ENCODE measurements around the gene NT5C.

Gene NT5C

GRCh38 chr17:75087558-75088453 is 43.7 kb downstream of the NT5C start, which contains the start of gene SLC16A5:
TSS of gene SLC16A5 (plus strand) at chr17:75087954. CDS start at chr17:75093637, 5,683 bp downstream.
- no peaks in the 10 kb centered on the region for H4K20me1 ChIP-seq (ENCODE audit: insufficient read depth)
- H3K9ac ChIP-seq, result no peak within 1 kb of the TSS
- no peaks in the 10 kb centered on the region for H3K36me3 ChIP-seq (ENCODE audit: insufficient read depth)
- no peaks in the 10 kb centered on the region for H3K4me1 ChIP-seq (ENCODE audit: low read depth, poor library complexity, severe bottlenecking)
- no peak within 1 kb of the TSS for H3K27ac ChIP-seq
- no peaks in the 10 kb centered on the region for H3K79me2 ChIP-seq (ENCODE audit: insufficient read depth, low read depth)
- no peaks in the 10 kb centered on the region for H3K27me3 ChIP-seq (ENCODE audit: insufficient read depth, low read depth)
- no peak within 1 kb of the TSS for H2AFZ ChIP-seq (ENCODE audit: low read depth)
- no peak within 1 kb of the TSS for H3K4me3 ChIP-seq (IDR thresholded peaks at IDR 0.05; ENCODE audit: insufficient read depth, low read depth, low read length)
- TF ChIP-seq, protein P1, sequence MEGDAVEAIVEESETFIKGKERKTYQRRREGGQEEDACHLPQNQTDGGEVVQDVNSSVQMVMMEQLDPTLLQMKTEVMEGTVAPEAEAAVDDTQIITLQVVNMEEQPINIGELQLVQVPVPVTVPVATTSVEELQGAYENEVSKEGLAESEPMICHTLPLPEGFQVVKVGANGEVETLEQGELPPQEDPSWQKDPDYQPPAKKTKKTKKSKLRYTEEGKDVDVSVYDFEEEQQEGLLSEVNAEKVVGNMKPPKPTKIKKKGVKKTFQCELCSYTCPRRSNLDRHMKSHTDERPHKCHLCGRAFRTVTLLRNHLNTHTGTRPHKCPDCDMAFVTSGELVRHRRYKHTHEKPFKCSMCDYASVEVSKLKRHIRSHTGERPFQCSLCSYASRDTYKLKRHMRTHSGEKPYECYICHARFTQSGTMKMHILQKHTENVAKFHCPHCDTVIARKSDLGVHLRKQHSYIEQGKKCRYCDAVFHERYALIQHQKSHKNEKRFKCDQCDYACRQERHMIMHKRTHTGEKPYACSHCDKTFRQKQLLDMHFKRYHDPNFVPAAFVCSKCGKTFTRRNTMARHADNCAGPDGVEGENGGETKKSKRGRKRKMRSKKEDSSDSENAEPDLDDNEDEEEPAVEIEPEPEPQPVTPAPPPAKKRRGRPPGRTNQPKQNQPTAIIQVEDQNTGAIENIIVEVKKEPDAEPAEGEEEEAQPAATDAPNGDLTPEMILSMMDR (conservative IDR thresholded peaks at IDR 0.05; ENCODE audit: low read depth, low read length), result no peak
- no peak within 1 kb of the TSS for H3K4me2 ChIP-seq

GRCh38 chr17:75087182-75087557 is 44.4 kb downstream of the NT5C start:
- TF ChIP-seq, protein P1 (conservative IDR thresholded peaks at IDR 0.05; ENCODE audit: low read depth, low read length), result no peak
- Histone ChIP-seq H3K4me3 (IDR thresholded peaks at IDR 0.05; ENCODE audit: insufficient read depth, low read depth, low read length) (no peak overlapping the region), H3K4me2 (no peak overlapping the region), H2AFZ (ENCODE audit: low read depth) (no peak overlapping the region), H3K79me2 (ENCODE audit: insufficient read depth, low read depth) (no peaks in the 10 kb centered on the region), H3K4me1 (ENCODE audit: low read depth, poor library complexity, severe bottlenecking) (no peaks in the 10 kb centered on the region), H4K20me1 (ENCODE audit: insufficient read depth) (no peaks in the 10 kb centered on the region), H3K27ac (no peak overlapping the region), H3K36me3 (ENCODE audit: insufficient read depth) (no peaks in the 10 kb centered on the region), H3K27me3 (ENCODE audit: insufficient read depth, low read depth) (no peaks in the 10 kb centered on the region), H3K9ac (no peak overlapping the region)

DNA sequence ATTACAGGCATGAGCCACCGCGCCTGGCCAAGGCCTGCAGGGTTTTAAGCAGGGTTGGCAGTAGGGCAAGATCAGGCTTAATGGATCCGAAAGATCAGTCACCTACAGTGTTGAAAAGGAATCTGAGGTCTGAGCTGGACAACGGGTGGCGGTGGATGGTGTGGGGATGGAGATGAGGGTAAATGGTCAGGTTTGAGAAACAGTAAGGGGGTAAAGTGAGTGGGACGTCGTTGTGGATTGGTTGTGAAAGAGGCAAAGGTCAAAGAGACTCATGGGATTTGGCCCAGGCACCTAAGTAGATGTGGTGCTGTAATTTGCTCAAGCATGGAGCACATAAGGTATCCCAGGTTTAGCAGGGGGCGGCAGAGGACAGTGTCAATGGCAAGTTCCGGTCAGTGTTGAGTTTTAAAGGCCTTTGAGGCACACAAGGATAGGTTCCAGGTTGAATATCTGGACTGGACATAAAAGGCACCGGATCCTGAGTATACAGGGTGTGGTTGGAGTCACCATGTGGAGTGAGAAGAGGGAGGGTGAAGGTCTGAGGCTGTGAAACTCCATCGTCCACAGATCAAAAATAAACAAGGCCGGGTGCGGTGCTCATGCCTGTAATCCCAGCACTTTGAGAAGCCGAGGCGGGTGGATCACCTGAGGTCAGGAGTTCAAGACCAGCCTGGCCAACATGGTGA is 44.9 kb downstream of the NT5C start:
- H3K4me2 ChIP-seq, result no peak overlapping the region
- H3K27ac ChIP-seq, result no peak overlapping the region
- H3K36me3 ChIP-seq (ENCODE audit: insufficient read depth), result no peaks in the 10 kb centered on the region
- no peaks in the 10 kb centered on the region for H3K79me2 ChIP-seq (ENCODE audit: insufficient read depth, low read depth)
- TF ChIP-seq, protein P1 (conservative IDR thresholded peaks at IDR 0.05; ENCODE audit: low read depth, low read length), result no peak
- H3K4me3 ChIP-seq (IDR thresholded peaks at IDR 0.05; ENCODE audit: insufficient read depth, low read depth, low read length), result no peak overlapping the region
- H3K9ac ChIP-seq, result no peak overlapping the region
- H3K27me3 ChIP-seq (ENCODE audit: insufficient read depth, low read depth), result no peaks in the 10 kb centered on the region
- no peaks in the 10 kb centered on the region for H4K20me1 ChIP-seq (ENCODE audit: insufficient read depth)
- no peak overlapping the region for H2AFZ ChIP-seq (ENCODE audit: low read depth)
- H3K4me1 ChIP-seq (ENCODE audit: low read depth, poor library complexity, severe bottlenecking), result no peaks in the 10 kb centered on the region

DNA sequence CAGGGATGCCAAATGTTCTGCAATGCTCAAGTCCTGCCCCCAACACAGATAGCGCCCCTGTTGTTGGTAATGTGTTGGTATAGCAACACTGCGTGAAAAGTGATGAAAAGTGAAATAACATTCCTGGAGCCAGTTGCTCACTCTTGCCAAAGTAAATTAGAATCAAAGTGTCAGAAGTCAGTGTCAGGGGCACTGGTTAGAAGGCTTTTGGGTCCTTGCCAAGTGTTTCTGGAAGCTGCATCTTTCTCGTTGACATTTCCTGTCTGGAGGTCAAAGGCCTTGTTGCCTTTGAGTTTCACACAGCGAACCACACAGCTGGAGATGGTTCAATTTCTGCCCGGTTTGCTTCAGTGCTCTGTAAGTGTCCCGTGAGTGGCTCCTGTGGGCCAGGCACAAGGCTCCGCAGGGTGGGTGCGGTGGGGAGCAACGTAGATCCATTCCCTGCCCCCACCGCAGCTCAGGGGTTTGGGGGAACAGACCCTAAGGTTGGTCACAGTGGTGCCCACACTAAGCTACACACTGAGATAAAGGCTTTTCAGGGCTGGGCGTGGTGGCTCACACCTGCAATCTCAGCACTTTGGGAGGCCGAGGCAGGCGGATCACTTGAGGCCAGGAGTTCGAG is 47.4 kb downstream of the NT5C start:
- Histone ChIP-seq H3K27ac (no peak overlapping the region), H3K9ac (no peak overlapping the region)

More for the DNA sequence above, 47.4 kb downstream of the NT5C start:
- no peaks in the 10 kb centered on the region for H3K4me1 ChIP-seq (ENCODE audit: low read depth, poor library complexity, severe bottlenecking)
- no peaks in the 10 kb centered on the region for H3K27me3 ChIP-seq (ENCODE audit: insufficient read depth, low read depth)
- no peak overlapping the region for H3K4me2 ChIP-seq
- TF ChIP-seq, protein P1 (conservative IDR thresholded peaks at IDR 0.05; ENCODE audit: low read depth, low read length), result no peak
- no peaks in the 10 kb centered on the region for H3K36me3 ChIP-seq (ENCODE audit: insufficient read depth)
- no peaks in the 10 kb centered on the region for H3K79me2 ChIP-seq (ENCODE audit: insufficient read depth, low read depth)
- no peak overlapping the region for H3K4me3 ChIP-seq (IDR thresholded peaks at IDR 0.05; ENCODE audit: insufficient read depth, low read depth, low read length)
- no peak overlapping the region for H2AFZ ChIP-seq (ENCODE audit: low read depth)
- no peaks in the 10 kb centered on the region for H4K20me1 ChIP-seq (ENCODE audit: insufficient read depth)

Data from KMS-11 (cell line).